HCT116 (cell line): ENCODE data around the gene FRMD8. TPM values are rescaled to one million over a fixed set of nuclear protein-coding genes. Genes with fewer than 3 reads are reported as not detected.

Experiments
- ATAC-seq: fragments of 200-7000 bp; cut with Tn5 transposase; 2 replicates; pipeline ENCODE4 v1.9.1; 2020; ENCODE audit warnings: mild to moderate bottlenecking, moderate library complexity
- BruUV-seq: library from RNA; stranded (reverse); fragments of 400-500 nt; replicated peaks from 2 replicates; lab custom pipeline; 2021; lab: Mats Ljungman, UMichigan
- CTCF ChIA-PET: fragments of 300-600 bp; sonication (Branson Sonifier 250); formaldehyde crosslinking; loops from one replicate; lab custom pipeline; 2021; ENCODE audit warnings: antibody characterized with exemption; lab: Charles Lee
- POLR2A ChIA-PET: fragments of 300-600, 350-600 bp; sonication (Branson Sonifier 250); formaldehyde crosslinking; loops from one replicate; lab custom pipeline; 2021; ENCODE audit warnings: antibody characterized with exemption; lab: Charles Lee
- RAD21 ChIA-PET, 2 experiments: fragments of 300-600 bp; sonication (Branson Sonifier 250); formaldehyde crosslinking; loops; one replicate each; lab custom pipeline; 2023; ENCODE audit warnings: low total read pairs in 2 of 2; ENCODE audit not compliant: uncharacterized antibody in 2 of 2, unreplicated experiment in 2 of 2, low non-redundant PET in 1 of 2; lab: Charles Lee
- DNase-seq: peaks from one replicate; pipeline ENCODE4 v3.0.0-alpha.2; 2010; ENCODE audit warnings: low read depth, low spot score
- H2AFZ ChIP-seq: fragments of 200-600 bp; shearing (Covaris generic), sonication (generic); 2 replicates; pipeline ENCODE4 v1.6.1; 2017; ENCODE audit warnings: low read depth, mixed run types, mixed read lengths, antibody characterized with exemption, low read length; ENCODE audit not compliant: poor library complexity, severe bottlenecking
- H3K27ac ChIP-seq: 2 replicates; pipeline ENCODE4 v1.5.1; 2012; ENCODE audit warnings: low read depth, low read length
- H3K27me3 ChIP-seq: fragments of 200-600 bp; sonication (generic); 2 replicates; pipeline ENCODE4 v1.6.1; 2016; ENCODE audit warnings: mixed run types, low read length, mixed read lengths; ENCODE audit not compliant: insufficient read depth
- H3K36me3 ChIP-seq, 2 experiments: fragments of 200-500 bp in 1 of 2; fragments of 200-600 bp in 1 of 2; sonication (Bioruptor generic) in 1 of 2; sonication (generic) in 1 of 2; 2 replicates each; pipeline versions ENCODE4 v1.5.1 to v1.6.1; 2014 to 2016; ENCODE audit warnings: low read length in 2 of 2, inconsistent platforms in 1 of 2, mixed read lengths in 1 of 2, mixed run types in 1 of 2; ENCODE audit not compliant: insufficient read depth in 2 of 2, control insufficient read depth in 1 of 2
- H3K4me1 ChIP-seq, 2 experiments: fragments of 200-600 bp in 1 of 2; sonication (generic) in 1 of 2; 2 replicates each; pipeline versions ENCODE4 v1.5.1 to v1.6.1; 2012 to 2017; ENCODE audit warnings: low read length in 2 of 2, inconsistent platforms in 1 of 2, mild to moderate bottlenecking in 1 of 2, mixed read lengths in 1 of 2, mixed run types in 1 of 2, moderate library complexity in 1 of 2; ENCODE audit not compliant: insufficient read depth in 2 of 2, control insufficient read depth in 1 of 2
- H3K4me2 ChIP-seq: fragments of 200-600 bp; sonication (generic); 2 replicates; pipeline ENCODE4 v1.6.1; 2017; ENCODE audit warnings: mixed run types, low read length, mixed read lengths
- H3K4me3 ChIP-seq, 2 experiments: fragments of 200-600 bp in 1 of 2; sonication (generic) in 1 of 2; replicated peaks in 1 of 2; 2 replicates each; pipeline ENCODE4 v1.5.1; 2011 to 2016; ENCODE audit warnings: low read length in 2 of 2, control low read depth in 1 of 2, low read depth in 1 of 2, mild to moderate bottlenecking in 1 of 2, mixed read lengths in 1 of 2, mixed run types in 1 of 2
- H3K79me2 ChIP-seq: fragments of 200-600 bp; sonication (generic); 2 replicates; pipeline ENCODE4 v1.6.1; 2017; ENCODE audit warnings: mild to moderate bottlenecking, mixed run types, low read length, moderate library complexity, mixed read lengths; ENCODE audit not compliant: insufficient read depth
- H3K9ac ChIP-seq: fragments of 200-600 bp; sonication (generic); 2 replicates; pipeline ENCODE4 v1.6.1; 2016; ENCODE audit warnings: low read length, mixed read lengths
- H3K9me2 ChIP-seq: fragments of 200-600 bp; sonication (generic), shearing (Covaris generic); 2 replicates; pipeline ENCODE4 v1.6.1; 2017; ENCODE audit warnings: mixed run types, mild to moderate bottlenecking, moderate library complexity; ENCODE audit not compliant: insufficient read depth
- H3K9me3 ChIP-seq, 2 experiments: fragments of 200-500 bp in 1 of 2; fragments of 200-600 bp in 1 of 2; sonication (Bioruptor generic) in 1 of 2; sonication (generic) in 1 of 2; 2 replicates each; pipeline ENCODE4 v1.6.1; 2014 to 2017; ENCODE audit warnings: low read length in 2 of 2, mixed read lengths in 2 of 2, inconsistent platforms in 1 of 2, low read depth in 1 of 2, mild to moderate bottlenecking in 1 of 2, mixed run types in 1 of 2, moderate library complexity in 1 of 2; ENCODE audit not compliant: control insufficient read depth in 1 of 2, insufficient read depth in 1 of 2
- H4K20me1 ChIP-seq: fragments of 200-600 bp; sonication (generic), shearing (Covaris generic); 2 replicates; pipeline ENCODE4 v1.6.1; 2017; ENCODE audit warnings: mixed run types, mild to moderate bottlenecking, moderate library complexity; ENCODE audit not compliant: insufficient read depth
- YY1 ChIP-seq: IDR thresholded peaks from 2 replicates; pipeline ENCODE4 v1.6.1; 2011; ENCODE audit warnings: low read length, low read depth, moderate library complexity, mild to moderate bottlenecking; ENCODE audit not compliant: insufficient replicate concordance; ENCODE audit errors: extremely low read depth
- ZFX ChIP-seq: fragments of 450-650 bp; IDR thresholded peaks from 2 replicates; pipeline ENCODE4 v1.6.1; 2017
- intact Hi-C: fragments of 100-400 bp; cut with micrococcal nuclease; formaldehyde crosslinking; loops from 2 replicates; pipeline ENCODE4 v1.10.0; 2022
- total RNA-seq: library from RNA; stranded (reverse); gene quantifications from one replicate; pipeline ENCODE4 v1.2.1, GENCODE V29; 2021; ENCODE audit not compliant: unreplicated experiment
- TF ChIP-seq, protein P1 (sequence below): IDR thresholded peaks from 2 replicates; pipeline ENCODE4 v1.6.1; 2012
- TF ChIP-seq, protein P2 (sequence below): IDR thresholded peaks from 2 replicates; pipeline ENCODE4 v1.6.1; 2012; ENCODE audit warnings: low read depth
- TF ChIP-seq, protein P3 (sequence below): IDR thresholded peaks from 2 replicates; pipeline ENCODE4 v1.6.1; 2012

The FRMD8 gene
- total RNA-seq, 1 experiment from 2014 or later = 35.8 TPM

DNA sequence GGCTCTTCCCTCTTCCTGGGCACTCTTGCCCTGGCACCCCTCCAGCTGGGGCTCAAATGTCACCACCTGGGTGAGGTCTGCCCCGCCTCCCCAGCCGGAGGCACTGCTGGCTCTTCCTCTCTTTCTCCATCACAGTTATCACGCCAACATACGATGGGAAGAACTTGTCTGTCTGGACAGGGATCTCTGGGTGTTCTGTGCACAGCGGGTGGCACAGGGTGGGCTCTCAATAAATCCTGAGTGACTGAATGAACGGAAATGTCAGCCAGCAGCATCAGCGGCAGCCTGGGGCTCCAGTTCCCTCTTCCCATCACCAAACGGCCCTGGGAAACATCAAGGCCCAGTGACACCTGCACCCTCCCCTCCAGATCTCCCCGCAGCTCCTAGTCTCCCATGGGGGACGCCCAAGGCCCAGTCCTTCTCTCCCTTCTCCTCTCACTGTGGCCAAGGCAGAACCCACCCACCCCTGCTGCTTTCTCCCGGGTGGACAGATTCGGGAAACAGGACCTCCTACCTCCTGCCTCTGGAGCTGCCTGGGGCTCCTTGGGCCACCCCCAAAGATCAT lies 3.6 kb upstream of the FRMD8 start:
- H3K27me3 ChIP-seq = no peaks in the 10 kb centered on the region
- H3K36me3 ChIP-seq = no peaks in the 10 kb centered on the region
- peaks cover 55 to 72% of the 10 kb centered on the region in 2 experiments for H3K4me1 ChIP-seq
- no peaks in the 10 kb centered on the region for H4K20me1 ChIP-seq
- H3K79me2 ChIP-seq = peaks cover 6% of the 10 kb centered on the region; the same call in 1 of the 2 replicates
- peak overlapping the region; percentile 99 for H3K27ac ChIP-seq
- ChIA-PET RAD21 (interaction anchor here in 1 of 2 experiments (1.3 kb wide), 1 partner anchor 110 kb away, joined by 3 read pairs; no protein-coding TSS in a partner anchor), CTCF (interaction anchor here (0.6 to 1.9 kb wide), 2 partner anchors 33 to 128 kb away, joined by 3 to 5 read pairs; no protein-coding TSS in a partner anchor), POLR2A (interaction anchor here (1.0 to 2.9 kb wide), 8 partner anchors 8 to 122 kb away, joined by 3 to 20 read pairs (median 8); partner anchors contain the start of genes MALAT1 and NEAT1)
- intact Hi-C loops = loop anchor here (1.0 to 5.0 kb wide), 5 partner anchors 17 to 189 kb away; partner anchors contain the start of genes FAM89B and ZNRD2
- peak overlapping the region; percentile 30 to 55 for H3K4me3 ChIP-seq
- ATAC-seq (no peak), DNase-seq (no peak)
- no peaks in the 10 kb centered on the region for H3K9me3 ChIP-seq
- H2AFZ ChIP-seq = no peak overlapping the region
- BruUV-seq = TSS peak; percentile 50
- no peaks in the 10 kb centered on the region for H3K9me2 ChIP-seq
- H3K9ac ChIP-seq = peak overlapping the region; percentile 70
- H3K4me2 ChIP-seq = peak overlapping the region; percentile 85
- TF ChIP-seq, protein P1, sequence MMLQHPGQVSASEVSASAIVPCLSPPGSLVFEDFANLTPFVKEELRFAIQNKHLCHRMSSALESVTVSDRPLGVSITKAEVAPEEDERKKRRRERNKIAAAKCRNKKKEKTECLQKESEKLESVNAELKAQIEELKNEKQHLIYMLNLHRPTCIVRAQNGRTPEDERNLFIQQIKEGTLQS = no peak
- TF ChIP-seq, protein P2, sequence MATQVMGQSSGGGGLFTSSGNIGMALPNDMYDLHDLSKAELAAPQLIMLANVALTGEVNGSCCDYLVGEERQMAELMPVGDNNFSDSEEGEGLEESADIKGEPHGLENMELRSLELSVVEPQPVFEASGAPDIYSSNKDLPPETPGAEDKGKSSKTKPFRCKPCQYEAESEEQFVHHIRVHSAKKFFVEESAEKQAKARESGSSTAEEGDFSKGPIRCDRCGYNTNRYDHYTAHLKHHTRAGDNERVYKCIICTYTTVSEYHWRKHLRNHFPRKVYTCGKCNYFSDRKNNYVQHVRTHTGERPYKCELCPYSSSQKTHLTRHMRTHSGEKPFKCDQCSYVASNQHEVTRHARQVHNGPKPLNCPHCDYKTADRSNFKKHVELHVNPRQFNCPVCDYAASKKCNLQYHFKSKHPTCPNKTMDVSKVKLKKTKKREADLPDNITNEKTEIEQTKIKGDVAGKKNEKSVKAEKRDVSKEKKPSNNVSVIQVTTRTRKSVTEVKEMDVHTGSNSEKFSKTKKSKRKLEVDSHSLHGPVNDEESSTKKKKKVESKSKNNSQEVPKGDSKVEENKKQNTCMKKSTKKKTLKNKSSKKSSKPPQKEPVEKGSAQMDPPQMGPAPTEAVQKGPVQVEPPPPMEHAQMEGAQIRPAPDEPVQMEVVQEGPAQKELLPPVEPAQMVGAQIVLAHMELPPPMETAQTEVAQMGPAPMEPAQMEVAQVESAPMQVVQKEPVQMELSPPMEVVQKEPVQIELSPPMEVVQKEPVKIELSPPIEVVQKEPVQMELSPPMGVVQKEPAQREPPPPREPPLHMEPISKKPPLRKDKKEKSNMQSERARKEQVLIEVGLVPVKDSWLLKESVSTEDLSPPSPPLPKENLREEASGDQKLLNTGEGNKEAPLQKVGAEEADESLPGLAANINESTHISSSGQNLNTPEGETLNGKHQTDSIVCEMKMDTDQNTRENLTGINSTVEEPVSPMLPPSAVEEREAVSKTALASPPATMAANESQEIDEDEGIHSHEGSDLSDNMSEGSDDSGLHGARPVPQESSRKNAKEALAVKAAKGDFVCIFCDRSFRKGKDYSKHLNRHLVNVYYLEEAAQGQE = no peak
- TF ChIP-seq, protein P3, sequence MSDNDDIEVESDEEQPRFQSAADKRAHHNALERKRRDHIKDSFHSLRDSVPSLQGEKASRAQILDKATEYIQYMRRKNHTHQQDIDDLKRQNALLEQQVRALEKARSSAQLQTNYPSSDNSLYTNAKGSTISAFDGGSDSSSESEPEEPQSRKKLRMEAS = no peak
- TF ChIP-seq ZFX = no peak
- TF ChIP-seq YY1 = peak; percentile 26
